ENCODE results near the gene KLK7.

DNA sequence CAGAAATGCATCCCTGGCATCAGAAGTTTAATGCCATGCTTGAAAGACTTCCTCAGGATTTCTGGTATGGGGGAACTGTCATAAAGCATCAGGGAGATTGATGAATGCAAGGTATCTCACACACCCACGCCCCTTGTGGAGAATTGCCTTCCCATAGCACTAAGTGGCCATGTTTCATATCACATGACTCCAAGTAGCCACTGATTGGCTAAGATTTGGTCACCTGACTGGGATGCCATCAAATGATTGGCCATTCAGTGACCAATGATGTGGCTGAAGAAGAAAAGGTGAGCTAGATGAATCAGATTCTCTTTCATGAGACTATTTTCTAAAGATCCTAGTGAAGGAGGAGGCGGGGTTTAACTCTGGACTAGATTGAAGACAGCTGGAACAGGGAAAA lies 10.4 kb upstream of the KLK7 start:
- no peak for TF ChIP-seq POLR2A (IDR thresholded peaks at IDR 0.05)
- TF ChIP-seq, protein P1, sequence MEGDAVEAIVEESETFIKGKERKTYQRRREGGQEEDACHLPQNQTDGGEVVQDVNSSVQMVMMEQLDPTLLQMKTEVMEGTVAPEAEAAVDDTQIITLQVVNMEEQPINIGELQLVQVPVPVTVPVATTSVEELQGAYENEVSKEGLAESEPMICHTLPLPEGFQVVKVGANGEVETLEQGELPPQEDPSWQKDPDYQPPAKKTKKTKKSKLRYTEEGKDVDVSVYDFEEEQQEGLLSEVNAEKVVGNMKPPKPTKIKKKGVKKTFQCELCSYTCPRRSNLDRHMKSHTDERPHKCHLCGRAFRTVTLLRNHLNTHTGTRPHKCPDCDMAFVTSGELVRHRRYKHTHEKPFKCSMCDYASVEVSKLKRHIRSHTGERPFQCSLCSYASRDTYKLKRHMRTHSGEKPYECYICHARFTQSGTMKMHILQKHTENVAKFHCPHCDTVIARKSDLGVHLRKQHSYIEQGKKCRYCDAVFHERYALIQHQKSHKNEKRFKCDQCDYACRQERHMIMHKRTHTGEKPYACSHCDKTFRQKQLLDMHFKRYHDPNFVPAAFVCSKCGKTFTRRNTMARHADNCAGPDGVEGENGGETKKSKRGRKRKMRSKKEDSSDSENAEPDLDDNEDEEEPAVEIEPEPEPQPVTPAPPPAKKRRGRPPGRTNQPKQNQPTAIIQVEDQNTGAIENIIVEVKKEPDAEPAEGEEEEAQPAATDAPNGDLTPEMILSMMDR (IDR thresholded peaks at IDR 0.05) = no peak

Measured in gastroesophageal sphincter (tissue), 3 donors.